GM18498 (cell line): ENCODE measurements around the gene CBX6.
"Not testable (repeated sequence)": the region's sequence is repeated elsewhere in the genome, so short reads cannot be mapped to it uniquely, and the experiment has no call there.

Experiments used
- ATAC-seq: cut with Tn5 transposase; IDR thresholded peaks from one replicate; pipeline ENCODE4 v1.9.1; 2021; ENCODE audit warnings: mild to moderate bottlenecking, moderate library complexity; ENCODE audit not compliant: unreplicated experiment

Gene CBX6

GRCh38 chr22:38861170-38861876 lies 10.7 kb downstream of the CBX6 start:
- no peak for ATAC-seq

GRCh38 chr22:38860283-38861169 lies 11.5 kb downstream of the CBX6 start:
- ATAC-seq: no peak

GRCh38 chr22:38859581-38860282 lies 12.3 kb downstream of the CBX6 start:
- no peak for ATAC-seq

GRCh38 chr22:38858492-38858891 lies 13.5 kb downstream of the CBX6 start:
- ATAC-seq: no peak

- not testable (repeated sequence) for ATAC-seq
Measured at GRCh38 chr22:38854476-38854875, 17.5 kb downstream of the CBX6 start.

- ATAC-seq: not testable (repeated sequence)
Measured at GRCh38 chr22:38853883-38854282, 18.1 kb downstream of the CBX6 start.

- ATAC-seq: no peak
Measured at GRCh38 chr22:38853196-38853651, 18.8 kb downstream of the CBX6 start.

GRCh38 chr22:38852522-38852921 lies 19.5 kb downstream of the CBX6 start:
- no peak for ATAC-seq

- no peak for ATAC-seq
Measured at GRCh38 chr22:38850941-38851849, 20.8 kb downstream of the CBX6 start.

GRCh38 chr22:38850399-38850798 lies 21.6 kb downstream of the CBX6 start:
- no peak for ATAC-seq

GRCh38 chr22:38849811-38850210 lies 22.2 kb downstream of the CBX6 start:
- no peak for ATAC-seq

- ATAC-seq: no peak
Measured at GRCh38 chr22:38846412-38846811, 25.6 kb downstream of the CBX6 start.

- no peak for ATAC-seq
Measured at GRCh38 chr22:38845004-38845740, 26.8 kb downstream of the CBX6 start.

GRCh38 chr22:38844315-38845003 lies 27.6 kb downstream of the CBX6 start:
- ATAC-seq: no peak

GRCh38 chr22:38843657-38844314 lies 28.2 kb downstream of the CBX6 start, which contains the start of gene NPTXR:
NPTXR (minus strand) TSS chr22:38844028.
- no peak for ATAC-seq

- ATAC-seq: no peak
Measured at GRCh38 chr22:38843201-38843656, 28.8 kb downstream of the CBX6 start.

GRCh38 chr22:38842512-38843200 lies 29.4 kb downstream of the CBX6 start:
- ATAC-seq: no peak

- ATAC-seq: no peak
Measured at GRCh38 chr22:38841635-38842034, 30.4 kb downstream of the CBX6 start.
